ENCODE results near the gene SLC24A3.

The SLC24A3 gene

DNA sequence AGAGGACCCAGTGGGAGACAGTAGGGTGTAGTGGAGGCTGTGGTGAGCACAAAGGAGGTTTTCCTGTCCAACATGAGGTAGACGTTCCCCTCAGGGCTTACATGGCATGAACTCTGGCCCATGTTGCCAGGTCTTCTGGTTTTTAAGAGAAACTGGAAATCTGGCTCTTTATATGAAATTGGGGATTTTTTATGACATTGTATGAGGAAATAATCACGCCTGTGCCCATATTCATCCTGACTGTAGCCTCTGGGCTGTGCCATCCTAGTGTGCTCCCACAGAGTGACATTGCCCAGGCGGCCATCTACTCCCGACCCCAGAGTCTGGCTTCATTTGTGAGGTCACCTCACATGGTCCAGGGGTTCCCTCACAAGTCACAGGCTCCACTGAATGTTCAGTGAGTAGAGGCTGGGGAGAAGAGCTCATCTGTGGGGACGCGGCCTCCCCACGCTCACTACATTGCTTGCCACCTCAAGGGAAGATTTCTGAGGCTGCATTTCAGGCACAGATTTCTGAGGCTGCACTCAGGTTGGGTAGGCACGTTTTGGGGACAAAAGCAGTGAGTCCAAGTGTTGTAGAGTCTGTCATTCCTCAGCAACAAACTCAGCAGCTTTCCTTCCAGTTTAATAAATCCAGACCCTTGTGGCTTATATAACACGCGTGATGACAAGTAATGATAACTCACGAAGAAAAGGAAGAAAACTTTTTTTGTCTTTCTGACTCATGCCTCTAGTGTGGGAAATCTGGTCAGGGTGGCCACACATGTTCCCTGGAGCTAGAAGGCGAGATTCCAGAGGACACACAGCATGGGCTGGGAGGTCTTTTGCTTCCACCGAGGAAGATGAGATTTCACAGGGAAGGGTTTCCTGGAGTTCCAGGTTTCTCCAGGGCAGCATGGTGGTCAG lies 41.7 kb downstream of the SLC24A3 start:
- Histone ChIP-seq H4K8ac (ENCODE audit: low read depth, low read length) (no peak overlapping the region), H3K4me1 (ENCODE audit: control insufficient read depth in 2 of 2, insufficient read depth in 1 of 2, low read depth in 1 of 2, low read length in 2 of 2) (no peaks in the 10 kb centered on the region), H3K9ac (ENCODE audit: low read depth, low read length, poor library complexity) (no peak overlapping the region), H2BK12ac (ENCODE audit: low read length) (no peak overlapping the region), H3K9me3 (replicated peaks in 1 of 2; ENCODE audit: control insufficient read depth in 2 of 2, insufficient read depth in 1 of 2, low read depth in 1 of 2, low read length in 2 of 2) (no peaks in the 10 kb centered on the region), H2AFZ (ENCODE audit: low read length) (no peak overlapping the region), H3K4me2 (ENCODE audit: insufficient read depth, low read length, poor library complexity, severe bottlenecking) (no peak overlapping the region), H3K14ac (ENCODE audit: low read length) (no peak overlapping the region), H4K91ac (ENCODE audit: low read depth, low read length, poor library complexity) (no peak overlapping the region), H3K27ac (replicated peaks; ENCODE audit: low read length) (no peak overlapping the region), H3K79me1 (ENCODE audit: low read depth, low read length) (no peaks in the 10 kb centered on the region), H3K36me3 (replicated peaks in 1 of 2; ENCODE audit: control insufficient read depth in 2 of 2, insufficient read depth in 2 of 2, low read length in 2 of 2) (no peaks in the 10 kb centered on the region), H3K18ac (ENCODE audit: low read length) (no peak overlapping the region), H2BK15ac (ENCODE audit: low read length) (no peak overlapping the region), H3K27me3 (ENCODE audit: control insufficient read depth in 3 of 3, insufficient read depth in 3 of 3, low read depth in 1 of 3, low read length in 3 of 3) (no peaks in the 10 kb centered on the region), H3K4ac (ENCODE audit: low read length) (no peak overlapping the region), H3K23ac (ENCODE audit: low read depth, low read length, poor library complexity) (no peak overlapping the region), H2BK5ac (ENCODE audit: low read length) (no peak overlapping the region), H2BK120ac (ENCODE audit: low read depth, low read length) (no peak overlapping the region), H2AK5ac (ENCODE audit: low read depth, low read length) (no peak overlapping the region), H3K4me3 (ENCODE audit: low read length in 2 of 2) (no peak overlapping the region)
- no CpG with 5 or more reads among the region's 13 CpGs for WGBS, 2 donors (ENCODE audit: extremely low coverage in 2 of 2, insufficient read length in 2 of 2, insufficient replicate concordance in 1 of 2)
- DNase-seq (ENCODE audit: low spot score) = no peak

- Histone ChIP-seq H2BK12ac (ENCODE audit: low read length) (no peak overlapping the region), H3K18ac (ENCODE audit: low read length) (no peak overlapping the region), H2AK5ac (ENCODE audit: low read depth, low read length) (no peak overlapping the region), H3K27me3 (ENCODE audit: control insufficient read depth in 3 of 3, insufficient read depth in 3 of 3, low read depth in 1 of 3, low read length in 3 of 3) (no peaks in the 10 kb centered on the region), H3K4me1 (ENCODE audit: control insufficient read depth in 2 of 2, insufficient read depth in 1 of 2, low read depth in 1 of 2, low read length in 2 of 2) (no peaks in the 10 kb centered on the region), H3K9ac (ENCODE audit: low read depth, low read length, poor library complexity) (no peak overlapping the region), H2BK15ac (ENCODE audit: low read length) (no peak overlapping the region), H3K4me2 (ENCODE audit: insufficient read depth, low read length, poor library complexity, severe bottlenecking) (no peak overlapping the region), H3K9me3 (replicated peaks in 1 of 2; ENCODE audit: control insufficient read depth in 2 of 2, insufficient read depth in 1 of 2, low read depth in 1 of 2, low read length in 2 of 2) (no peaks in the 10 kb centered on the region), H3K14ac (ENCODE audit: low read length) (no peak overlapping the region), H3K4me3 (ENCODE audit: low read length in 2 of 2) (no peak overlapping the region), H3K23ac (ENCODE audit: low read depth, low read length, poor library complexity) (no peak overlapping the region), H2BK5ac (ENCODE audit: low read length) (no peak overlapping the region), H2BK120ac (ENCODE audit: low read depth, low read length) (no peak overlapping the region), H2AFZ (ENCODE audit: low read length) (no peak overlapping the region), H3K4ac (ENCODE audit: low read length) (no peak overlapping the region), H4K91ac (ENCODE audit: low read depth, low read length, poor library complexity) (no peak overlapping the region), H3K36me3 (replicated peaks in 1 of 2; ENCODE audit: control insufficient read depth in 2 of 2, insufficient read depth in 2 of 2, low read length in 2 of 2) (no peaks in the 10 kb centered on the region), H3K79me1 (ENCODE audit: low read depth, low read length) (no peaks in the 10 kb centered on the region), H4K8ac (ENCODE audit: low read depth, low read length) (no peak overlapping the region), H3K27ac (replicated peaks; ENCODE audit: low read length) (no peak overlapping the region)
- DNase-seq (ENCODE audit: low spot score) = no peak
- no CpG with 5 or more reads among the region's 4 CpGs for WGBS, 2 donors (ENCODE audit: extremely low coverage in 2 of 2, insufficient read length in 2 of 2, insufficient replicate concordance in 1 of 2)
Observed at GRCh38 chr20:19254956-19255355, 42.5 kb downstream of the SLC24A3 start.

DNA sequence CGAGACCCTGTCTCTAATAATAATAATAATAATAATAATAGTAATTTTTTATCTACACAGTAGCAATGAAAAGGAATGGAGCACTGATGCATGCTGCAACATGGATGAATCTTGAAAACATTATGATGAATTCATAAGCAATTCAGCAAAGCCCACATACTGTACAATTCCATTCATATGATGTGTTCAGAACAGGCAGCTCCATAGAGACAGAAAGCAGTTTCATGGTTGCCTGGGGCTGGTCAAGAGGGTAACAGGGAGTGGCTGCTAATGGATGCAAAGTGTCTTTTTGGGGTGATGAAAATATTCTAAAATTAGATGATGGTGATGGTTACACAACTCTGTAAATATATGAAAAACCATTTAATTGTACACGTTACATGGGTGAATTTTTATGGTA lies 43.6 kb downstream of the SLC24A3 start:
- H4K8ac ChIP-seq (ENCODE audit: low read depth, low read length) = no peak overlapping the region
- no peak overlapping the region for H3K4ac ChIP-seq (ENCODE audit: low read length)
- H3K18ac ChIP-seq (ENCODE audit: low read length) = no peak overlapping the region
- H2AK5ac ChIP-seq (ENCODE audit: low read depth, low read length) = no peak overlapping the region
- H2AFZ ChIP-seq (ENCODE audit: low read length) = no peak overlapping the region
- no peak overlapping the region for H3K4me3 ChIP-seq (ENCODE audit: low read length in 2 of 2)
- no peak overlapping the region for H4K91ac ChIP-seq (ENCODE audit: low read depth, low read length, poor library complexity)
- no peak overlapping the region for H3K9ac ChIP-seq (ENCODE audit: low read depth, low read length, poor library complexity)
- H3K36me3 ChIP-seq (replicated peaks in 1 of 2; ENCODE audit: control insufficient read depth in 2 of 2, insufficient read depth in 2 of 2, low read length in 2 of 2) = no peaks in the 10 kb centered on the region
- no peak overlapping the region for H2BK15ac ChIP-seq (ENCODE audit: low read length)
- no peak for DNase-seq (ENCODE audit: low spot score)
- no peak overlapping the region for H2BK5ac ChIP-seq (ENCODE audit: low read length)
- H3K4me1 ChIP-seq (ENCODE audit: control insufficient read depth in 2 of 2, insufficient read depth in 1 of 2, low read depth in 1 of 2, low read length in 2 of 2) = no peaks in the 10 kb centered on the region
- no peak overlapping the region for H3K23ac ChIP-seq (ENCODE audit: low read depth, low read length, poor library complexity)
- no peaks in the 10 kb centered on the region for H3K79me1 ChIP-seq (ENCODE audit: low read depth, low read length)
- no peak overlapping the region for H3K4me2 ChIP-seq (ENCODE audit: insufficient read depth, low read length, poor library complexity, severe bottlenecking)
- H2BK12ac ChIP-seq (ENCODE audit: low read length) = no peak overlapping the region
- no peak overlapping the region for H3K14ac ChIP-seq (ENCODE audit: low read length)
- H3K27me3 ChIP-seq (ENCODE audit: control insufficient read depth in 3 of 3, insufficient read depth in 3 of 3, low read depth in 1 of 3, low read length in 3 of 3) = no peaks in the 10 kb centered on the region
- H3K9me3 ChIP-seq (replicated peaks in 1 of 2; ENCODE audit: control insufficient read depth in 2 of 2, insufficient read depth in 1 of 2, low read depth in 1 of 2, low read length in 2 of 2) = no peaks in the 10 kb centered on the region
- no CpG with 5 or more reads among the region's 2 CpGs for WGBS, 2 donors (ENCODE audit: extremely low coverage in 2 of 2, insufficient read length in 2 of 2, insufficient replicate concordance in 1 of 2)
- no peak overlapping the region for H3K27ac ChIP-seq (replicated peaks; ENCODE audit: low read length)
- no peak overlapping the region for H2BK120ac ChIP-seq (ENCODE audit: low read depth, low read length)

DNA sequence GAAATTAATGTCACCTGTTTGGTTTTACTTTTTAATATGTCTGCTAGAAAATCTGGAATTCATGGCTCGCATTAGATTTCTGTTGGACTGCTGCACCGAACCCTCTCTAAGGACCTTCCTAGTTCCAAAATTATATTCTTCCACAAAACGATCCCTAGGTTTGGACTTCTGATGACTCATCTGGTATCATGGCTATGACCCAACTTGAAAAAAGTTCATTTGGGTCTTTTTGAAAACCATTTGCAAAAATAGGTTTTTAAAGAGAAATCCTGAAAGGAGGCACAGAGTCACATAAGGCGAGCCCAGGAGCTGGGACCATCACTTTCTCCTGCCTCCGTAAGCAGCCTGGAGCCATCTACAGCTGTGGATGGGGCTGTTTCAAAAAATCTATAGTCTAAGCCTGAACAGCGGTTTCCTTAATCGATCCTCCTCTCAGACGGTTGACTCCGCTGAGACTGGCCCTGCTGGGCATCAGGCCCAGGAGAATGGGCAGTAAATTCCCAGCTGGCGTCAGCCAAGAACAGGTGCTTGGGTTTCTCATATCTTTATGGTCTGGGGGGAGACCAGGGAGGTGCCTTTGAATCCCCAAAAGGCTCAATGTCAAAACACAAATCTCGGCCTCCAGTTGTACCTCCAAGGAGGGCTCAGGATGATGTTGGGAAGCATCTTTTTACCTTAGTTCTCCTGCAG lies 44.6 kb downstream of the SLC24A3 start:
- Histone ChIP-seq H2BK12ac (ENCODE audit: low read length) (no peak overlapping the region), H2BK5ac (ENCODE audit: low read length) (no peak overlapping the region), H3K14ac (ENCODE audit: low read length) (no peak overlapping the region), H2AK5ac (ENCODE audit: low read depth, low read length) (no peak overlapping the region), H4K8ac (ENCODE audit: low read depth, low read length) (no peak overlapping the region), H2BK120ac (ENCODE audit: low read depth, low read length) (no peak overlapping the region), H3K9ac (ENCODE audit: low read depth, low read length, poor library complexity) (no peak overlapping the region), H2BK15ac (ENCODE audit: low read length) (no peak overlapping the region), H3K36me3 (replicated peaks in 1 of 2; ENCODE audit: control insufficient read depth in 2 of 2, insufficient read depth in 2 of 2, low read length in 2 of 2) (no peaks in the 10 kb centered on the region), H3K4ac (ENCODE audit: low read length) (no peak overlapping the region), H3K27ac (replicated peaks; ENCODE audit: low read length) (no peak overlapping the region), H3K18ac (ENCODE audit: low read length) (no peak overlapping the region), H3K4me2 (ENCODE audit: insufficient read depth, low read length, poor library complexity, severe bottlenecking) (no peak overlapping the region), H2AFZ (ENCODE audit: low read length) (no peak overlapping the region), H3K79me1 (ENCODE audit: low read depth, low read length) (no peaks in the 10 kb centered on the region), H3K23ac (ENCODE audit: low read depth, low read length, poor library complexity) (no peak overlapping the region), H3K4me1 (ENCODE audit: control insufficient read depth in 2 of 2, insufficient read depth in 1 of 2, low read depth in 1 of 2, low read length in 2 of 2) (no peaks in the 10 kb centered on the region), H3K9me3 (replicated peaks in 1 of 2; ENCODE audit: control insufficient read depth in 2 of 2, insufficient read depth in 1 of 2, low read depth in 1 of 2, low read length in 2 of 2) (no peaks in the 10 kb centered on the region), H4K91ac (ENCODE audit: low read depth, low read length, poor library complexity) (no peak overlapping the region), H3K4me3 (ENCODE audit: low read length in 2 of 2) (no peak overlapping the region), H3K27me3 (ENCODE audit: control insufficient read depth in 3 of 3, insufficient read depth in 3 of 3, low read depth in 1 of 3, low read length in 3 of 3) (no peaks in the 10 kb centered on the region)
- WGBS, 2 donors (ENCODE audit: extremely low coverage in 2 of 2, insufficient read length in 2 of 2, insufficient replicate concordance in 1 of 2) = no CpG with 5 or more reads among the region's 11 CpGs
- DNase-seq (ENCODE audit: low spot score) = no peak
